SK-N-MC (cell line): Measurements from ENCODE around the gene LAMP5.

ENCODE experiments used
- EZH2 ChIP-seq: fragments of 200-600 bp; sonication (generic); IDR thresholded peaks from one replicate; pipeline ENCODE4 v1.6.1; 2017; ENCODE audit warnings: antibody characterized with exemption
- POLR2AphosphoS5 ChIP-seq: IDR thresholded peaks from 2 replicates; pipeline ENCODE4 v1.6.1; 2012; ENCODE audit warnings: mild to moderate bottlenecking, low read depth, low read length, borderline replicate concordance

GRCh38 chr20:9550283-9550682 is 35.9 kb downstream of the LAMP5 start:
- TF ChIP-seq EZH2 (no peak), POLR2AphosphoS5 (no peak)
